GM18868 (cell line): ENCODE results near the gene TXNDC9.
"Not testable (repeated sequence)": the region's sequence is repeated elsewhere in the genome, so short reads cannot be mapped to it uniquely, and the experiment has no call there.

ENCODE experiments used
- ATAC-seq: cut with Tn5 transposase; IDR thresholded peaks from one replicate; pipeline ENCODE4 v1.9.1; 2021; ENCODE audit warnings: mild to moderate bottlenecking, moderate library complexity; ENCODE audit not compliant: unreplicated experiment

The TXNDC9 gene

DNA sequence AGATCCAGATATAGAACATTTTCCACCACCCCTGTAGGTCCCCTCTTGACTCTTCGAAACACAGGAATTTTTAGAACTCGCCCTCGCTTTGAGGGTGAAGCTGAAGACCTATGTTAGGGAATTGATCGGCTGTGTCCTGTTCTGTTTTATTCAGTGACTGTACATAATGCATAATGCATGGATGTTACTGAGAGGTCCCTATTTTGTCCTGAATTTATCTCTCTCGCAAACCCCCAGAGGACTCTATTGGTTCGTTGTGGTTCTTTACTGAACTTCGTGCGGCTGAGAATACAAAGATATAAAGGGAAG, 625 bp upstream of the TXNDC9 start:
- ATAC-seq, result peak; percentile 4

DNA sequence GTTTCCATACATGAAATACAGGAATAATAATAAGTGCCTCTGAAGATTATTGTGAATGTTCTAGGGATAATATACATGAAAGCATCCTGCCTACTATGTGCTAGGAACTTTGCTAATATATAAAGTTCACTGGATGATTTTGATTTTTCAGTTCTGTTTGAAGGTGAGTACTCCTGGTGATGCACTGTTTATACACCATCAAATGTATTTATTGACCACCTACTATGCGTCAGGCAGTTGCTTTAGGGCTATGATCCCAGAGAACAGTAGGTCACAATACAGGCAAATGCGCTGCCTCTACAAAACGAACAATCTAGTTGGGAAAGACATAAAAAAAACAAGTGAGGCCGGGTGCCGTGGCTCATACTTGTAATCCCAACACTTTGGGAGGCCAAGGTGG, 10.7 kb downstream of the TXNDC9 start:
- no peak for ATAC-seq

GRCh38 chr2:99317873-99318200, 18.3 kb downstream of the TXNDC9 start:
- ATAC-seq, result not testable (repeated sequence)

GRCh38 chr2:99317161-99317872, 18.8 kb downstream of the TXNDC9 start:
- no peak for ATAC-seq

DNA sequence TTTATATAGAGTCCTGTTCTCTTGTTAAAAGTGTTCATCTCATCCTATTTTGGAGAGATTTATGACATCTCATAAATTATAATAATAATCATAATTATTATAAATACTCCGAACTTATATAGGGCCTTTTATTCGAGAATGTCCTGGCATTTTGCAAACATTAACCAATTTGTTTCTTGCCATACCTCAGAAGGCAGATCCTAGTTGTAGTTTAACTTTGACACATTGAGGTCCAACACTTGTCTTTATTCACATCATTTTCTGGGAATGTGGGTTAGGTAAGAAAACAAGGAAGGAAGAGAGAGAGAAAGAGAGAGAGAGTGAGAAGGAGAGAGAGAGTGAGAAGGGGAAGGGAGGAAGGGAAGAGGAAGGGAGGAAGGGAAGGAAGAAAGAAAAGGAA, 35.0 kb downstream of the TXNDC9 start, which contains the start of gene LYG1:
Gene LYG1, minus strand, starts transcription at position 101 of the 400 bp plus-strand sequence. CDS start 5,527 bp downstream, outside the sequence.
- ATAC-seq, result not testable (repeated sequence)

DNA sequence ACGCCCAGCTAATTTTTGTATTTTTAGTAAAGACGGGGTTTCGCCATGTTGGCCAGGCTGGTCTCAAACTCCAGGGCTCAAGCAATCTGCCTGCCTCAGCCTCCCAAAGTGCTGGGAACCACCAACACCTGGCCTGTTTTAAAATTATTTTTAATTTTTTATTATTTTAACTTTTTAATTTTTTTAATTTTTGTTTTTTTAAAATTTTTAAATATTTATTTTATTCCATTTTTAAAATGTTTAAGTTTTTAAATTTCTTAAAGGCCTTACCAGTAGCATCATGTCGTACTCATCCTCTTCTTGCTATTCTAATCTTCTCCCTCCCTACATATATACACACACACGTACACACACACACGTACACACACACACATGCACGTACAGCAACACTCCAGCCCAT, 36.6 kb downstream of the TXNDC9 start:
- no peak for ATAC-seq

GRCh38 chr2:99297994-99298393, 38.1 kb downstream of the TXNDC9 start:
- no peak for ATAC-seq

DNA sequence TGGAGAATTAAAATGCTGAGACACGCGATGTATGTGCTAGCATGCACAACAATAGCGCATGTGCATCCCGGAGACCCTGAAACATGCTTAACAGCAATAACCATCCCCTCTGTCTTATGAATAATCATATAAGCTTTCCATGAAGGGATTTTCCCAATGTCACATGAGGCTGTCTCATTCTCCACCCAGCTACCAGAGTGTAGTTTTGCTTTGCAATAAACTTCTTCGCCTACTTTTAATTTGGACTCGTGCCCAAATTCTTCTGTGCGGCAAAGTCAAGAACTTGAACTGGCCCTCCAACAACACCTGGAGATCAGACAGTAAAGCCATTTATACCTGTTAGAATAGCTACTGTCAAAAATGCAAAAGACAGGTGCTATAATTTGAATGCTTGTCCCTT, 50.6 kb downstream of the TXNDC9 start:
- no peak for ATAC-seq

DNA sequence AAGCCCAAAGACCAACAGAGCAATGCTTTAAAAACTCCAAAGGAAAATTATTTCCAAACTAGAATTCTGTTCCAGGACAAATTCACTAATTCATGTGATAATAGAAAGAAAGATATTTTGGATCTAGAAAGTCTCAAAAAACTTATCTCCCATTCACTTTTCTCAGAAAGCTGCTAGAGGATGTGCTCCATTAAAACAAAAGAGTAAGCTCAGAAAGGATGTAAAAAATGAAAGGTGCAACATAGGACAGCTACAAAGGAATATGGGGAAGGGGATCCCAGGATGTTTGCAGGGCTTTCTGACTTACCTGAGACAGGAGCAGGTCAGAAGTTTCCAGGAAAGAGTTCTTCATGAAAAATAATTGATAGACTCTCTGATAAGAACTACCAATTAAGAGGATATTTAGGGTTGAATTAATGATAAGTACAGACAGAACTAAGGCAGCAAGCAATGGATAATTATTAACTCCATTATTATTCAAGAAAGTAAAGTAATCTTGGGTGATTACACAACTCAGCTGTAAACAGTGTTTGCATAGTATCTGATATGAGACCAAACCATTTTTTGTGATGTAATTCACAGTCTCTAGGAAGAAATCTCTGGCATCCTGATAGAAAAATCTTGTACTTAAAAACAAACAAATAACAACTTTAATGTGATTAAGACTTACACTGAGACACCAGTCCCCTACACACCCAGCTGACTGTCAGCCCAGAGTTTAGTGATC, 56.0 kb downstream of the TXNDC9 start:
- no peak for ATAC-seq

GRCh38 chr2:99278793-99279291, 57.3 kb downstream of the TXNDC9 start:
- ATAC-seq, result no peak

DNA sequence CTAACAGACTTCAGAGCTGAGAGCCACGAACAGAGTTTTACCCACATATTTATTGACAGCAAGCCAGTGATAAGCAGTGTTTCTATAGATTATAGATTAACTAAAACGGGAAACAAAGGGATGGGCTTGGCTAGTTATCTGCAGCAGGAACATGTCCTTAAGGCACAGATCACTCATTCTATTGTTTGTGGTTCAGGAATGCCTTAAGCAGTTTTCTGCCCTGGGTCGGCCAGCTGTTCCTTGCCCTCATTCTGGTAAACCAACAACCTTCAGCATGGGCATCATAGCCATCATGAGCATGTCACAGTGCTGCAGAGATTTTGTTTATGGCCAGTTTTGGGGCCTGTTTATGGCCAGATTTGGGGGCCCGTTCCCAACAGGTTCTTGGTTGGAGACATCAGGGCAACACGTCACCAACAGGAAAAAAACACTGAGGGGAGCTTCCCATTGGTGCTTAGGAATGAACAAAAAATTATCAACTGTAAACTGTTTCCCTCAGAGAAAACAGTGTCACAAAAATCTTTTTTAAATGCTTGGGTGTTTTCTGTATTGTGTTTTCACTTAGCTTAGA, 57.9 kb downstream of the TXNDC9 start:
- ATAC-seq, result not testable (repeated sequence)

DNA sequence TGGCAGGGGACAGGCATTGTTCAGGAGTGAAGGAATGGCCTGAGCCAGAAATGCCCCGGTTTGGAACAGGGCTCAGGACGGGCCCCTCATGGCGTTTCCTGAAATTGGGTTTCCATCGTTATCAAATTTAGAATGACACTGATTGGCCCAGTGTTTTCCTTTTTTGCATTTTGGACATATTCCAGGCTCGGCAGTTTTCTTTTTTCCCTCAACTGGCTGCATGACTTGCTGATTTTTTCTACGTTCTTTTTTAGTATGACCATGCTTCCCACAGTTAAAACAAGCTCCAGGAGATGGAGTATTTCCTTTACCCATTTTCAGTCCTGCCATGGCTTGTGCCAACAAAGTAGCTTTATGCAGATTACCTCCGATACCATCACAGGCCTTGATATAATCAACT, 60.3 kb downstream of the TXNDC9 start:
- no peak for ATAC-seq
